HepG2 (cell line): ENCODE measurements around the gene FITM2. TPM values are rescaled to one million over a fixed set of nuclear protein-coding genes. Genes with fewer than 3 reads are reported as not detected.

Source experiments
- CENPT ChIP-seq: sonication (generic); formaldehyde crosslinking; IDR thresholded peaks from 2 replicates; pipeline ENCODE4 v1.8.0; 2022; ENCODE audit warnings: low read depth, mild to moderate bottlenecking, moderate library complexity, missing genetic modification reagents
- FIP1L1 ChIP-seq: fragments of 200-400 bp; formaldehyde crosslinking; IDR thresholded peaks from 2 replicates; pipeline ENCODE4 v1.6.1; 2018; ENCODE audit warnings: low read depth, mild to moderate bottlenecking, low read length, moderate library complexity, borderline replicate concordance; ENCODE audit not compliant: insufficient read depth
- GATAD2A ChIP-seq: IDR thresholded peaks from 2 replicates; pipeline ENCODE4 v1.6.1; 2016
- GFI1 ChIP-seq: sonication (generic); formaldehyde crosslinking; IDR thresholded peaks from 2 replicates; pipeline ENCODE4 v1.5.0; 2020; ENCODE audit warnings: missing genetic modification reagents, mild to moderate bottlenecking, borderline replicate concordance
- GPN1 ChIP-seq: sonication (generic); formaldehyde crosslinking; IDR thresholded peaks from 2 replicates; pipeline ENCODE4 v1.5.1; 2020; ENCODE audit warnings: missing genetic modification reagents, borderline replicate concordance
- HMG20A ChIP-seq: IDR thresholded peaks from 2 replicates; pipeline ENCODE4 v1.6.1; 2016; ENCODE audit warnings: borderline replicate concordance
- NFKBIZ ChIP-seq: IDR thresholded peaks from 2 replicates; pipeline ENCODE4 v1.6.1; 2018; ENCODE audit warnings: missing genetic modification reagents, missing compliant biosample characterization
- NONO ChIP-seq, 2 experiments: fragments of 450-650 bp in 1 of 2; sonication (generic) in 1 of 2; formaldehyde crosslinking in 1 of 2; IDR thresholded peaks in 1 of 2; conservative IDR thresholded peaks in 1 of 2; 2 replicates each; pipeline versions ENCODE4 v1.6.1 to v1.8.0; 2017 to 2022; ENCODE audit warnings: mild to moderate bottlenecking in 1 of 2, missing genetic modification reagents in 1 of 2, moderate library complexity in 1 of 2
- RBM39 ChIP-seq: fragments of 200-400 bp; formaldehyde crosslinking; IDR thresholded peaks from one replicate; pipeline ENCODE4 v1.6.1; 2018; ENCODE audit warnings: antibody characterized with exemption, mild to moderate bottlenecking, low read depth, low read length; ENCODE audit not compliant: poor library complexity, severe bottlenecking
- RXRB ChIP-seq: IDR thresholded peaks from 2 replicates; pipeline ENCODE4 v1.6.1; 2016; ENCODE audit warnings: borderline replicate concordance, missing genetic modification reagents, missing compliant biosample characterization
- SATB2 ChIP-seq: sonication (generic); formaldehyde crosslinking; IDR thresholded peaks from 2 replicates; pipeline ENCODE4 v1.5.0; 2020; ENCODE audit warnings: missing genetic modification reagents
- SCMH1 ChIP-seq: sonication (generic); formaldehyde crosslinking; IDR thresholded peaks from 2 replicates; pipeline ENCODE4 v1.9.0; 2021; ENCODE audit warnings: missing genetic modification reagents, mild to moderate bottlenecking, borderline replicate concordance
- TBP ChIP-seq: sonication (generic); formaldehyde crosslinking; IDR thresholded peaks from 2 replicates; pipeline ENCODE4 v1.5.0; 2020; ENCODE audit warnings: missing genetic modification reagents
- ZMAT3 ChIP-seq: sonication (generic); formaldehyde crosslinking; conservative IDR thresholded peaks from 2 replicates; pipeline ENCODE4 v1.7.0; 2021; ENCODE audit warnings: missing genetic modification reagents
- ZNF205 ChIP-seq: IDR thresholded peaks from 2 replicates; pipeline ENCODE4 v1.6.1; 2018; ENCODE audit warnings: missing biosample characterization, missing genetic modification reagents
- ZNF235 ChIP-seq: sonication (generic); formaldehyde crosslinking; IDR thresholded peaks from 2 replicates; pipeline ENCODE4 v1.8.1; 2023; ENCODE audit warnings: mild to moderate bottlenecking, missing genetic modification reagents, borderline replicate concordance
- ZNF550 ChIP-seq: sonication (generic); formaldehyde crosslinking; IDR thresholded peaks from 2 replicates; pipeline ENCODE4 v1.4.0; 2020; ENCODE audit warnings: mild to moderate bottlenecking, missing genetic modification reagents, borderline replicate concordance
- ZNF616 ChIP-seq: sonication (generic); formaldehyde crosslinking; IDR thresholded peaks from 2 replicates; pipeline ENCODE4 v1.5.0; 2020; ENCODE audit warnings: low read depth, mild to moderate bottlenecking, missing genetic modification reagents
- ZNF737 ChIP-seq: sonication (generic); formaldehyde crosslinking; IDR thresholded peaks from 2 replicates; pipeline ENCODE4 v1.5.0; 2020; ENCODE audit warnings: missing genetic modification reagents, mild to moderate bottlenecking, borderline replicate concordance
- ZNF749 ChIP-seq: sonication (generic); formaldehyde crosslinking; IDR thresholded peaks from 2 replicates; pipeline ENCODE4 v1.8.0; 2022; ENCODE audit warnings: mild to moderate bottlenecking, missing genetic modification reagents, moderate library complexity, borderline replicate concordance
- ZNF841 ChIP-seq: sonication (generic); formaldehyde crosslinking; IDR thresholded peaks from 2 replicates; pipeline ENCODE4 v1.8.1; 2023; ENCODE audit warnings: missing genetic modification reagents, borderline replicate concordance
- ZNF850 ChIP-seq: sonication (generic); formaldehyde crosslinking; conservative IDR thresholded peaks from 2 replicates; pipeline ENCODE4 v1.9.0; 2021; ENCODE audit warnings: mild to moderate bottlenecking, missing genetic modification reagents
- polyA plus RNA-seq, 8 experiments: library from polyadenylated mRNA; depleted of rRNA in 3 of 8; stranded (reverse) in 7 of 8; unstranded in 1 of 8; fragments of >200 nt; fragmentation: Illumina TruSeq in 4 of 8; extraction: Trizol in 4 of 8; gene quantifications; 2 replicates each; pipeline versions ENCODE4 v1.2.1 to v1.2.3, GENCODE V29; 2011 to 2016; ENCODE audit warnings: low read depth in 4 of 8, missing spikeins in 1 of 8, mixed read lengths in 1 of 8; ENCODE audit not compliant: insufficient read depth in 1 of 8
- total RNA-seq, 5 experiments: library from RNA; depleted of rRNA; stranded (reverse); fragments of >200 nt; fragmentation: Illumina TruSeq; extraction: Trizol; gene quantifications; 2 replicates each; pipeline ENCODE4 v1.2.3, GENCODE V29; 2016; ENCODE audit warnings: low read depth in 1 of 5
- TF ChIP-seq, protein P1 (sequence below): sonication (generic); formaldehyde crosslinking; IDR thresholded peaks from 2 replicates; pipeline ENCODE4 v1.4.0; 2020; ENCODE audit warnings: mild to moderate bottlenecking, missing genetic modification reagents
- TF ChIP-seq, protein P2 (sequence below): sonication (generic); formaldehyde crosslinking; IDR thresholded peaks from 2 replicates; pipeline ENCODE4 v1.5.1; 2020; ENCODE audit warnings: mild to moderate bottlenecking, missing genetic modification reagents

Gene FITM2
- total and polyA plus RNA-seq, 2 of the 13 experiments (the other 11 are each of a cell fraction or from before 2014, with no cell fraction given): 9.6 to 24.5 TPM

DNA sequence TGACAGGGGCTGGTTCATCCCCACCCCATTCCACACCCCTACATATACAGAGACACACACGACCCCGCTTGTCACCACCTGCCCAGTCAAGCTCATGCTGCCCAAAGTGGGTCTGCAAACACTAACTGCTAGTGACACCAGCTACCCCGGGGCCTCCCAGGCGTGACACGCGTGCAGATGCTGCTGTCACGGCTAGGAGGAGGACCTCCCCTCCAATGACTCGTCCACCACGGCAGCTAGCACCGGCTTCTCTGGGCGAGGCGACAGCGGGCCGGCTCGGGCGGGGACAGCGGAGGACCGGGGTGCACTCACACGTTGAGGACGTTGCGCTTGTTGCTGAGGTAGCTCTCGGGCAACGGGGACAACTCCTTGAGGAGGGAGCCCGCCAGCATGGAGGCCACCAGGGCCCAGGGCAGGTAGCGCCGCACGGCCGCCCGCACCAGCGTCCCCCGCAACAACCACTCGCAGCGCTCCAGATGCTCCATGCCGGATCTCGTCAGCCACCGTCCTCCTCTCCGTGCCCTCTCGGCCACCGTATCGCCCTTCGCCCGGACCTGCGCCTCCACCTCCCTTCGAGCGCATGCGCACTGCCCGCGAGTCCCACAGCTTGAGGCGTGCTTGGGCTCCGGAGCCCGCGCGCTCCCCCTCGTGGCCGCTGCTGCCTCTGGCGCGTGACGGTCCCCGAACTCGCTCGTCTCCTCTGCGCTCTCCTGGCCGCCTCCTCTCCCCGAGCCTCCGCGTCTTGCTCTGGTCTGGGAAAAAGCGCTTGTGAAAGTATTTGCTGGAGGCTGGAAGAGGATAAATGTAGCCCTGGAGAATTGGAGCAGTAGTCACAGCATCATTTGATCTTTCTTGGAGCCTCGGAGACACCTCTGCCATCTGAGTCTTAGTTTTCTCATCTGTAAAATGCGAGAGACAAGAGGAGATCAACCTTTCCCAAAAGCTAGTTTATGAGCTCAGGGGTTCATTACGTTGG, at the start of gene FITM2 (continued):
- TF ChIP-seq ZNF235 (peak; percentile 93; the same call in 1 of the 2 replicates), GPN1 (CRISPR knock-in tag) (no peak; the same call in 1 of the 2 replicates), ZNF749 (CRISPR knock-in tag) (peak; percentile 86), ZNF550 (CRISPR knock-in tag) (peak; percentile 96), ZNF841 (CRISPR knock-in tag) (no peak), RBM39 (peak; percentile 42), CENPT (CRISPR knock-in tag) (peak; percentile 95; the same call in 1 of the 2 replicates), ZMAT3 (CRISPR knock-in tag) (0 out of 2 replicates have a peak, but pooled peaks have one; percentile 66), ZNF205 (CRISPR knock-in tag) (peak; percentile 81), SCMH1 (CRISPR knock-in tag) (no peak), NONO (IDR thresholded peaks at IDR 0.05) (no peak), NONO (CRISPR knock-in tag; conservative IDR thresholded peaks at IDR 0.05) (peak; percentile 100), ZNF850 (no peak), HMG20A (CRISPR knock-in tag) (peak; percentile 54; the same call in 1 of the 2 replicates), GFI1 (CRISPR knock-in tag) (peak; percentile 70; the same call in 1 of the 2 replicates), GATAD2A (CRISPR knock-in tag) (peak; percentile 92), NFKBIZ (no peak; the same call in 1 of the 2 replicates), SATB2 (CRISPR knock-in tag) (0 out of 2 replicates have a peak, but pooled peaks have one; percentile 48), RXRB (CRISPR knock-in tag) (peak; percentile 89), TBP (CRISPR knock-in tag) (no peak), FIP1L1 (peak; percentile 42; the same call in 1 of the 2 replicates), ZNF616 (peak; percentile 96), ZNF737 (peak; percentile 98; the same call in 1 of the 2 replicates)
- TF ChIP-seq, protein P1, sequence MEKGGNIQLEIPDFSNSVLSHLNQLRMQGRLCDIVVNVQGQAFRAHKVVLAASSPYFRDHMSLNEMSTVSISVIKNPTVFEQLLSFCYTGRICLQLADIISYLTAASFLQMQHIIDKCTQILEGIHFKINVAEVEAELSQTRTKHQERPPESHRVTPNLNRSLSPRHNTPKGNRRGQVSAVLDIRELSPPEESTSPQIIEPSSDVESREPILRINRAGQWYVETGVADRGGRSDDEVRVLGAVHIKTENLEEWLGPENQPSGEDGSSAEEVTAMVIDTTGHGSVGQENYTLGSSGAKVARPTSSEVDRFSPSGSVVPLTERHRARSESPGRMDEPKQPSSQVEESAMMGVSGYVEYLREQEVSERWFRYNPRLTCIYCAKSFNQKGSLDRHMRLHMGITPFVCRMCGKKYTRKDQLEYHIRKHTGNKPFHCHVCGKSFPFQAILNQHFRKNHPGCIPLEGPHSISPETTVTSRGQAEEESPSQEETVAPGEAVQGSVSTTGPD: no peak
- TF ChIP-seq, protein P2, sequence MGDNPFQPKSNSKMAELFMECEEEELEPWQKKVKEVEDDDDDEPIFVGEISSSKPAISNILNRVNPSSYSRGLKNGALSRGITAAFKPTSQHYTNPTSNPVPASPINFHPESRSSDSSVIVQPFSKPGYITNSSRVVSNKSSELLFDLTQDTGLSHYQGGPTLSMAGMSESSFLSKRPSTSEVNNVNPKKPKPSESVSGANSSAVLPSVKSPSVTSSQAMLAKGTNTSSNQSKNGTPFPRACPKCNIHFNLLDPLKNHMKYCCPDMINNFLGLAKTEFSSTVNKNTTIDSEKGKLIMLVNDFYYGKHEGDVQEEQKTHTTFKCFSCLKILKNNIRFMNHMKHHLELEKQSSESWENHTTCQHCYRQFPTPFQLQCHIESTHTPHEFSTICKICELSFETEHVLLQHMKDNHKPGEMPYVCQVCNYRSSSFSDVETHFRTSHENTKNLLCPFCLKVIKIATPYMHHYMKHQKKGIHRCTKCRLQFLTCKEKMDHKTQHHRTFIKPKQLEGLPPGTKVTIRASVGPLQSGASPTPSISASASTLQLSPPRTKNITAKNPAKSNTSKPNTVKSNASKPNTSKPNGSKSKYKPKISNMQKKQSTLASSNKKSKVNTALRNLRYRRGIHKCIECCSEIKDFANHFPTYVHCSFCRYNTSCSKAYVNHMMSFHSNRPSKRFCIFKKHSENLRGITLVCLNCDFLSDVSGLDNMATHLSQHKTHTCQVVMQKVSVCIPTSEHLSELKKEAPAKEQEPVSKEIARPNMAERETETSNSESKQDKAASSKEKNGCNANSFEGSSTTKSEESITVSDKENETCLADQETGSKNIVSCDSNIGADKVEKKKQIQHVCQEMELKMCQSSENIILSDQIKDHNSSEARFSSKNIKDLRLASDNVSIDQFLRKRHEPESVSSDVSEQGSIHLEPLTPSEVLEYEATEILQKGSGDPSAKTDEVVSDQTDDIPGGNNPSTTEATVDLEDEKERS: peak; percentile 96
